GM18861 (cell line): ENCODE measurements around the gene CYP17A1.
"Not testable (repeated sequence)": the region's sequence is repeated elsewhere in the genome, so short reads cannot be mapped to it uniquely, and the experiment has no call there.

Experiments
- ATAC-seq: cut with Tn5 transposase; IDR thresholded peaks from one replicate; pipeline ENCODE4 v1.9.1; 2021; ENCODE audit not compliant: unreplicated experiment

CYP17A1 gene

GRCh38 chr10:102837230-102837721 lies at the start of gene CYP17A1:
Gene CYP17A1, minus strand, starts transcription at chr10:102837413. Its CDS starts 52 bp downstream, at chr10:102837361.
- no peak for ATAC-seq

DNA sequence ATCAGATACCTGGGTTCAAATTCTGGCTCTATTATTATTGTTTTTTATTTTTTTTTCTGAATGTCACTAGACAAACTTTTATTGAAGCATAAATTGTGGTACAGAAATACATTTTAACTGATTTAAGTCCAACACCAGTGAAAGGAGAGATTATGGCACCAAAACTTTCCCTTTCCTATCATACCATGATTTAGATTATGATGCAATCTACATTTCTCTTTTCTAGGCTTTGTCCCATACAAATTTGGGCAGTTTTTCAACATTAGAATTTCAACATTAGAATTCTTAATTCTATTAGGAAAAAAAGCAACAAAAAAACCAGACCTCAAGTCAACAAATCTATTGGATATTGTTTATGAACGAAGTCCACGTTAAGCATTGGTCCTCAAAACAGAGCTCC lies 43.0 kb upstream of the CYP17A1 start:
- no peak for ATAC-seq

- no peak for ATAC-seq
These were observed 41.4 kb upstream of the CYP17A1 start for GRCh38 chr10:102878629-102879028.

DNA sequence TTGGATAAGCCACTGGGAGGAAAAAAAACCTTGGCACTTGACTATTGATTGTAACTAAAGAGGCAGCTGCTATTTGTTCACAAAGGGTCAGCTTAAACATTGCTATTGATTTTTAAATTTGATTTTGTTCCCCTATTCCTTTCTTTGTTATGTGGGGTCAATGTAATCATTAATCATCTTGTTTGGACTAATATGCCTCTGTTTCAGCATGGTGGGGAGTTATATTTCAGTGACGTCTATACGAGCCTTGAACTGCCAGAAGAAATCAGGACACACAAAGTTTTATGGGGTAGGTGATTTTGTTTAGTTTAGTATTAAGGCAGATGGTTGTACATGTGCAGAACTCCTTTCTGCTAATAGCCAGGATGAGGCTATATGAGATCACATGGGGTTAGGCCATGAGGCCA lies 39.5 kb upstream of the CYP17A1 start:
- no peak for ATAC-seq

DNA sequence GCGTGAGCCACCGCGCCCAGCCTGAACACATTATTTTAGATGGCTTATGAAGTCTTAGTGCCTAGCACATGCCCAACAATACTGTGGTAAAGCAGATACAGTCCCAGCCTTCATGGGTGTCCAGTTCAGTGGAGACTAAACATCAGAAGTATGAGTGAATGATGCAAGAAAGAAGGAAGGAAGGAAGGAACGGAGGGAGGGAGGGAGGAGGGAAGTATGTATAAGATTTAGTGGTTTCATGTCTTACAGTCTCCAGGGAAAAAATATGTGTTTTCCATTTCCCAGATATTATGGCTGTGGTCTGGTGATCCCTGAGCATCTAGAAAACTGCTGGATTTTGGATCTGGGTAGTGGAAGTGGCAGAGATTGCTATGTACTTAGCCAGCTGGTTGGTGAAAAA lies 35.0 kb upstream of the CYP17A1 start:
- no peak for ATAC-seq

GRCh38 chr10:102870221-102870620 lies 33.0 kb upstream of the CYP17A1 start:
- no peak for ATAC-seq

DNA sequence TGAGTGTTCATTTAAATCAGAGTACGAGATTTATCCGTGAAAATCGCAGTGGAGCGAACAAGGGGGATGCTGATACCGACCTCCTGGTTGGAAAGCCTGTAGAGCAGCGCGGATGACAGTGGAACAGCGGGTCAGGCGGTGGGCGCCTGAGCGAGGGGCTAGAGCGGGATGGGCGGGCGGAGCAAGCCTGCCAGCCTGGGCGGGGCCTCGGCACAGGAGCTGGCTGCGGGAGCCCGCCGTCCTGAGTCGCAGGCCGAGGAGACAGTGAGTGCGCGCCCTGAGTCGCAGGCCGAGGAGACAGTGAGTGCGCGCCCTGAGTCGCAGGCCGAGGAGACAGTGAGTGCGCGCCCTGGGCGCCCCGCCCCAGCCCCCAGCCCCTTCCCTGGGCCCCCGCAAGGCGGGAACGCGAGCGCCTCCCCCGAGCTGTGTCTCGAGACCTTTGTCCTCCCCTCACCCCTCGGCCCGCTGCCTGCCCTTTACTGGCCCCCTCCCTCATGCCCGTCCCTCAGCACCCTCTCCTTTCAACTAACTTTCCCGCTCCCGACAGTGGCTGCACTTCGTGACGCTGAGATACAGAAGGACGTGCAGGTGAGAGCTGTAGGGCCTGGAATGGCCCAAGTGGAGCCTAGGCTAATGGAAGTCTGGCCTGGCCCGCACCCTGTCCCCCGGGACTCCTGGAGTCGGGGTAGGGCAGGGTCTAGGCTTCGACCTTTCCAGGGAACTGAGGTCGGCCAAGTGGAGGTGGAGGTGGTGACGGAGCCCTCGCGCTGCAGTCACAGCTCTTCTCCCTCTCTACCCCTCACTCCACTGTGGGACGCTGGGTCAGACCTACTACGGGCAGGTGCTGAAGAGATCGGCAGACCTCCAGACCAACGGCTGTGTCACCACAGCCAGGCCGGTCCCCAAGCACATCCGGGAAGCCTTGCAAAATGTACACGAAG lies 32.3 kb upstream of the CYP17A1 start, which contains the start of gene AS3MT:
TSS of gene AS3MT (plus strand) at position 213 of the 941 bp plus-strand sequence. CDS start at position 336, 123 bp downstream.
- ATAC-seq, result no peak

DNA sequence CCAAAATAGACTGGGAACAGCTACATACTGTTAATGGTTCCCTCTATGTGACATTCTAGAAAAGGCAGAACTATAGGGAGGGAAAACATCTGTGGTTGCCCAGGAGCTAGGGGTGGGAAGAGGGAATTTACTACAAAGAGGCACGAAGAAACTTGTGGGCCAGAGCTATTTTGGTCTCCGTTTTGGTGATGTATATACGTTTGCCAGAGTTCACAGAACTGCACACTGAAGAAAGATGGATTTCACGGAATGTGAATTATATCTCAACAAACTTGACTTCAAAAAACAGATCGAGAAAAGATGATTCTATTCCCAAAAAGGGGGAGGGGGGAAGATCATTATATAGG lies 31.7 kb upstream of the CYP17A1 start:
- ATAC-seq, result no peak

DNA sequence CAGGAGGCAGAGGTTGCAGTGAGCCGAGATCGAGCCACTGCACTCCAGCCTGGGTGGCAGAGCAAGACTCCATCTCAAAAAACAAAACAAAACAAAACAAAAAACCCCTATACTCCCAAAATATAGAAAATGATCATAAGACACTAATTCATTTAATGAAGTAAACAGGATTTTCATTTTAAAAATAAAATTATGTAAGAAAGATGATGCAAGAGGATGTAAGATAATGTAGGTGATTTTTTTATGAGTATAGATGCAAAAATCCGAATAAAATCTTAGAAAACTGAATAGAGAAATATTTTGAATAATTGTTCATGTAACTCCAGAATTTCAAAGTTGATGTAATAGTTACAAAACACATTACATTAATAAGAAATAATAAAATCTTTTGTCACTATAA lies 28.4 kb upstream of the CYP17A1 start:
- ATAC-seq, result no peak

DNA sequence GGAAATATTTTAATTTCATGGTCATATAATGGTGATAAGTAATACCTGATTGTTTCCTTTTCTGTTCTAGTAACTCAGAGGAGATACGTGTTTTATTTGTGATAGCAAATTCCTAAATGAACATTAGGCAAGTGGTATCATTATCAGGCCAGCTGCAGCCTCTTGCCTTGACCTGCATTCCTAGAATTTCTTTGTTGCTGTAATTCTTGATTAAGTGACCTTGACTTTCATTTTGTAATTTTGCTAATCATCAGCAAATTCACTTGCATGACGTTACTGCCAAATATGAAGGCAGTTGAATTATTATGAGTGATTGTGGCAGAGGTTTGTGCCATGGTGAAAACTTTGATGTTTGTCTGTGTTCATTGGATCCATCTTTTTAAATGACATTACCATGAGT lies 26.4 kb upstream of the CYP17A1 start:
- no peak for ATAC-seq

GRCh38 chr10:102859911-102860310 lies 22.7 kb upstream of the CYP17A1 start:
- ATAC-seq, result no peak

DNA sequence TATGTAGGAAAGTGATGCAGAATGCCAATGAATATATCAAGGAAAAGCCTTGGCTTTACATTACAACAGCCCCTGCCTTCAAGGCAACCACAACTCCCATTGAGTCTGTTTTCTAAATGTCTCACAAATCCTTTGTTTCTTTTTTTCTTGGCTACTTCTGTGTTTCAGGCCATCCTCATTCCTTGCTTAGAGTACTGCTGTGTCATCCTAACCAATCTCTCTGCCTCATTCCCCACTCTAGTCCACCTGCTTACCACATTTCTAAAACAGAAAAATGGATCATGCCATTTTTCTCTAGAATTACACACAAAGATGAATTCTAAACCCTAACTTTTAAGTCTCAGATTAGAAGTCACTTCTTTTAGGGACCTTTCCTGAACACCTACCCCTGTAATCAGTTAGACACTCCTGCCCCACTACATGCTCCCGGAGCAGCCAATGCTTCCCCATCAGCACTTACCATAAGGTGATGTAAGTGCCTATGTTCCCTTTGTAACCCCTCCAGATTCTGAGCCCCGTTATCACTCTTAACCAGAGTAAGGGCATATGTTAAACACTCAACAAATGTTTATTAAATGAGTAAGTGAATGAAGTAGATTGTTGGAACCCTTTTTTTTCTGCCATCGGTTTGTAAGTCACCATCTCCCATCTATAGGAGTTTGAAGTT lies 19.7 kb upstream of the CYP17A1 start:
- ATAC-seq, result no peak

DNA sequence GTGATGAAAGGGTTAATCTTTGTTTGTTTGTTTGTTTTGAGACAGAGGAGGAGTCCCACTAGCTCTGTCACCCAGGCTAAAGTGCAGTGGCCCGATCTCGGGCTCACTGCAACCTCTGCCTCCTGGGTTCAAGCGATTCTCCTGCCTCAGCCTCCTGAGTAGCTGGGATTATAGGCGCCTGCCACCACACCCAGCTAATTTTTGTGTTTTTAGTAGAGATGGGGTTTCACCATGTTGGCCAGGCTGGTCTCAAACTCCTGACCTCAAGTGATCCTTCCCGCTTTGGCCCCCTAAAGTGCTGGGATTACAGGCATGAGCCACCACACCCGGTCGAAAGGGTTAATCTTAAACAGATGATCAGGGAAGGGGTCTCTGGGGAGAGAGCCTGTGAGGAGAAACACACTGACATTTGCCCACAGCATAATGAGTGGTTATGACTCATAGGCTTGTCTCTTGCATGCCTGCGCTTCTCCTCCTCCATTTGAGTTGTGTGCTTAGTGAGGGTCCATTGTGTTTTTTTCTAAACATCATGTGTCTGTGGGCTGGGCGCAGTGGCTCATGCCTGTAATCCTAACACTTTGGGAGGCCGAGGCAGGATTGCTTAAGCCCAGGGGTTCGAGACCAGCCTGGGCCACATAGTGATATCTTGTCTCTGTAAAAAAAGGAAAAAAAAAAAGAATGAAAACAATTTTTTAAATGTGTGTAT lies 18.7 kb upstream of the CYP17A1 start:
- ATAC-seq, result not testable (repeated sequence)

DNA sequence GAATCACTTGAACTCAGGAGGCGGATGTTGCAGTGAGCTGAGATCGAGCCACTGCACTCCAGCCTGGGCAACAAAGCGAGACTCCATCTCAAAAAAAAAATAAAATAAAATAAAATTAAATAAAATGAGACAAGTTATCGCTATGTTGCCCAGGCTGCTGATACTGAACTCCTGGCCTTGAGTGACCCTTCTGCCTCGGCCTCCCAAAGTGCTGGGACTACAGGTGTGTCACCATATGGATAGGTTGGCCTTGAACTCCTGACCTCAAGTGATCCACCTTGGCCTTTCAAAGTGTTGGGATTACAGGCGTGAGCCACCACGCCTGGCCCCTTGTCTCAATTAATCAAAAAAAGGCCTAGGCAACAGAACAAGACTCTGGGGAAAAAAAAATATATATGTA lies 16.0 kb upstream of the CYP17A1 start:
- not testable (repeated sequence) for ATAC-seq

DNA sequence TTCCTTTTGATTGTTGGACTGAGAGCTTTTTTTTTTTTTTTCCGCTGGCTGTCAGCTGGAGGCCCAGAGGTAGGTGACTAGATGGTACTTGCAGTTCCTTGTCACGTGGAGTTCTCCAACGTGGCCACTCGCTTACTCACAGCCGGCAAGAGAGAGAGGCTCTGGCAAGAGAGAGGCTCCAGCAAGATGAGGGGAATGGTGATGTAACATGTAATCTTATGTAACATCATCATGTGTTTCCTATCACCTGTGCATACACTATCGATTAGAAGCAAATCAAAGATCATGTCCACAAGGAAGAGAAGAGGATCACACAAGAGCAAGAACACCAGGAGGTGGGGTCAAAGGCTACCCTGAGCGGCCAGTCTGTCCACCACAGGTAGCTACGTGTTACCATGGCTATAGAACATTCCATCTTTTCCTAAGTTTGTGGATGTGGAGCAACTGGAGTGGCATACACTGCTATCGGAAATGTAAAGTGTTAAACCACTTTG lies 12.9 kb upstream of the CYP17A1 start:
- no peak for ATAC-seq

DNA sequence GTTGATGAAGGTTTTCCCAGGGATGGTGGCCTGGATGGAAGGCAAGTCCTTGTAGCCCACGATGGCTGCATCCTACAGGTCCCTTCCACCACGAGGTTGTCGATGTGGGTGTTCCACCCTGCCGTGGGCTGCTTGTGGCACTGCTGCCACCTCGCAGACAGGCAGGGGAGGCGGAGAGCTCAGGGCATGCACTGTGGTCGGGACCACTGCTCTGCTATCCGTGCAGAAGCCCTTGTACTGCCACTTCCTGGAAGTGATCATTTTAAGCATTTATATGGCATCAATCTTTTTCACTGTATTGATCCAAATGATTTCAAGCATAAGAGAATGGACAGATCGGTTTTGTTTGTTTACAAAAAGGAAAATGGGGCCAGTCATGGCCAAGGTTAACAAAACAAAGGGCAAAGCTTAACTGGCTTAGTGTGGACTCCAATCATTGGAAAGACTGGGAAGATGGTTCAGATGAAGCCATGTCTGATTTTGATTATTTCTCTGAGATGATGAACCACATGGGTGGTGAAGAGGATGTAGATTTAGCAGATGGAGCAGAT lies 8.2 kb upstream of the CYP17A1 start:
- ATAC-seq, result no peak

DNA sequence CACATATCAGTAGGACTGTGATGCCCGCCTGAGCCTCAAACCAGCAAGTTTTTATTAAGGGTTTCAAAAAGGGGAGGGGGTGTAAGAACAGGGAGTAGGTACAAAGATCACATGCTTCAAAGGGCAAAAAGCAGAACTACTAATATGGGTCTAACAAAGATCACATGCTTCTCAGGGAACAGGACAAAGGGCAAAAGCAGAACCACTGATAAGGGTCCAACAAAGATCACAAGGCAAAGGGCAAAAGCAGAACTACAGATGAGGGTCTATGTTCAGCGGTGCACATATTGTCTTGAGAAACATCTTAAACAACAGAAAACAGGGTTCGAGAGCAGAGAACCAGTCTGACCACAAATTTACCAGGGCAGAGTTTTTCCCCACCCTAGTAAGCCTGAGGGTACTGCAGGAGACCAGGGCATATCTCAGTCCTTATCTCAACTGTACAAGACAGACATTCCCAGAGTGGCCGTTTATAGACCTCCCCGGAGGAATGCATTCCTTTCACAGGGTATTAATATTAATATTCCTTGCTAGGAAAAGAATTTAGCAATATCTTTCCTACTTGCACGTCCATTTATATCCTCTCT lies 7.1 kb upstream of the CYP17A1 start:
- ATAC-seq, result not testable (repeated sequence)

GRCh38 chr10:102843139-102843538 lies 5.9 kb upstream of the CYP17A1 start:
- not testable (repeated sequence) for ATAC-seq

GRCh38 chr10:102841827-102842345 lies 4.7 kb upstream of the CYP17A1 start:
- ATAC-seq, result no peak

DNA sequence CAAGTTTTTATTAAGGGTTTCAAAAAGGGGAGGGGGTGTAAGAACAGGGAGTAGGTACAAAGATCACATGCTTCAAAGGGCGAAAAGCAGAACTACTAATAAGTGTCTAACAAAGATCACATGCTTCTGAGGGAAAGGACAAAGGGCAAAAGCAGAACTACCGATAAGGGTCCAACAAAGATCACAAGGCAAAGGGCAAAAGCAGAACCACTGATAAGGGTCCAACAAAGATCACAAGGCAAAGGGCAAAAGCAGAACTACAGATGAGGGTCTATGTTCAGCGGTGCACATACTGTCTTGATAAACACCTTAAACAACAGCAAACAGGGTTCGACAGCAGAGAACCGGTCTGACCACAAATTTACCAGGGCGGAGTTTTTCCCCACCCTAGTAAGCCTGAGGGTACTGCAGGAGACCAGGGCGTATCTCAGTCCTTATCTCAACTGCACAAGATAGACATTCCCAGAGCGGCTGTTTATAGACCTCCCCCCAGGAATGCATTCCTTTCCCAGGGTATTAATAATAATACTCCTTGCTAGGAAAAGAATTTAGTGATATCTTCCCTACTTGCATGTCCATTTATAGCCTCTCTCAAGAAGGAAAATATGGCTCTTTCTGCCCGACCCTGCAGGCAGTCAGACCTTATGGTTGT lies 1.2 kb upstream of the CYP17A1 start:
- ATAC-seq, result not testable (repeated sequence)
